ENCODE data around the gene ZFHX2. TPM values are rescaled to one million over a fixed set of nuclear protein-coding genes. Genes with fewer than 3 reads are reported as not detected.

The ZFHX2 gene
- total RNA-seq, 1 experiment from 2014 or later: 19.4 TPM

- TF ChIP-seq CTCF (conservative IDR thresholded peaks at IDR 0.05): no peak
- Mint-ChIP-seq H3K27me3 (ENCODE audit: low read depth) (peaks cover 18% of the 10 kb centered on the region), H3K27ac (no peak overlapping the region; a peak in 1 of 7 replicates), H3K4me1 (peaks cover 3 to 16% of the 10 kb centered on the region in 2 experiments; a peak in 3 of 4 replicates), H3K4me3 (no peak overlapping the region), H3K9me3 (no peaks in the 10 kb centered on the region), H3K36me3 (ENCODE audit: insufficient read depth in 1 of 3, low read depth in 3 of 3) (peaks cover 0 to 2% (median 0%) of the 10 kb centered on the region in 3 experiments; a peak in 1 of 7 replicates)
- H3K79me1 ChIP-seq (ENCODE audit: insufficient read depth, low read depth, low read length, poor library complexity, severe bottlenecking): no peaks in the 10 kb centered on the region
- no peak overlapping the region for H3T11ph ChIP-seq (ENCODE audit: low read length)
- no peak overlapping the region for H4K5ac ChIP-seq (ENCODE audit: insufficient read length, low read depth, low read length)
- no peak overlapping the region for H2BK120ac ChIP-seq (ENCODE audit: low read depth, low read length, poor library complexity, severe bottlenecking)
- no CpG with 5 or more reads among the region's 13 CpGs for WGBS (ENCODE audit: extremely low coverage, insufficient read length, low lambda C conversion rate)
- H3K23ac ChIP-seq (ENCODE audit: insufficient read length, low read depth, low read length): no peak overlapping the region
- no peaks in the 10 kb centered on the region; the same call in 1 of the 2 replicates for H3K27me3 ChIP-seq (ENCODE audit: insufficient read depth, low read length)
- H4K20me1 ChIP-seq (ENCODE audit: control insufficient read depth, insufficient read depth, insufficient read length): no peaks in the 10 kb centered on the region
- H3K9me3 ChIP-seq (ENCODE audit: control insufficient read depth, low read depth, low read length): no peaks in the 10 kb centered on the region
- H3K4ac ChIP-seq (ENCODE audit: low read depth, low read length): no peak overlapping the region
- H3K27ac ChIP-seq (ENCODE audit: insufficient read length, low read depth, low read length): no peak overlapping the region
- no peak overlapping the region for H3K9ac ChIP-seq (ENCODE audit: extremely low read depth, insufficient read length, low read length)
- H2BK12ac ChIP-seq (ENCODE audit: insufficient read length, low read depth, low read length): no peak overlapping the region
- H2BK15ac ChIP-seq (ENCODE audit: low read depth, low read length): no peak overlapping the region
- H3K18ac ChIP-seq (ENCODE audit: insufficient read length, low read depth, low read length): no peak overlapping the region
- H2AK5ac ChIP-seq (ENCODE audit: insufficient read length, low read length): no peak overlapping the region
- H4K91ac ChIP-seq (ENCODE audit: insufficient read length, low read depth, low read length): no peak overlapping the region
- no peak overlapping the region for H3K4me2 ChIP-seq (ENCODE audit: insufficient read depth, insufficient read length, low read length)
- no peak overlapping the region for H3K56ac ChIP-seq (ENCODE audit: insufficient read length, low read depth, low read length)
- no peak for DNase-seq
- no peak overlapping the region for H2BK20ac ChIP-seq (ENCODE audit: low read depth, low read length, poor library complexity, severe bottlenecking)
- no peaks in the 10 kb centered on the region for H3K79me2 ChIP-seq (ENCODE audit: insufficient read depth, low read length)
- no peak overlapping the region for H3K14ac ChIP-seq (ENCODE audit: insufficient read depth, low read length)
- no peak overlapping the region for H2BK5ac ChIP-seq (ENCODE audit: insufficient read length, low read length)
- H4K8ac ChIP-seq (replicated peaks; ENCODE audit: insufficient read length, low read depth, low read length): no peak overlapping the region
- H2AFZ ChIP-seq (ENCODE audit: low read length): no peak overlapping the region
- peaks cover 5% of the 10 kb centered on the region; the same call in 1 of the 2 replicates for H3K4me1 ChIP-seq (ENCODE audit: insufficient read depth, low read length)
- H3K23me2 ChIP-seq (ENCODE audit: insufficient read length, low read depth, low read length, poor library complexity, severe bottlenecking): peaks cover 3% of the 10 kb centered on the region
These were observed 39.4 kb downstream of the ZFHX2 start for GRCh38 chr14:23512156-23512555.

Data from H9 (cell line).